GM12878 (cell line): ENCODE data around the gene RRAD. TPM values are rescaled to one million over a fixed set of nuclear protein-coding genes. Genes with fewer than 3 reads are reported as not detected.

Experiments used
- ATF7 ChIP-seq: fragments of 450-650 bp; IDR thresholded peaks from 2 replicates; pipeline ENCODE4 v1.6.1; 2016; ENCODE audit warnings: low read depth, mild to moderate bottlenecking
- BCL3 ChIP-seq: IDR thresholded peaks from 2 replicates; pipeline ENCODE4 v1.6.1; 2011; ENCODE audit warnings: borderline replicate concordance, low read depth, mild to moderate bottlenecking, moderate library complexity, low read length; ENCODE audit not compliant: insufficient read depth, poor library complexity, severe bottlenecking
- EED ChIP-seq: sonication (generic); IDR thresholded peaks from 2 replicates; pipeline ENCODE4 v1.6.1; 2016; ENCODE audit warnings: antibody characterized with exemption, low read depth
- EGR1 ChIP-seq, 2 experiments: IDR thresholded peaks; 1 replicate in 1 of 2; 2 replicates in 1 of 2; pipeline ENCODE4 v1.6.1; 2011 to 2012; ENCODE audit warnings: low read depth in 2 of 2, low read length in 2 of 2, borderline replicate concordance in 1 of 2, mild to moderate bottlenecking in 1 of 2, moderate library complexity in 1 of 2
- LARP7 ChIP-seq: fragments of 450-650 bp; IDR thresholded peaks from 2 replicates; pipeline ENCODE4 v1.6.1; 2017; ENCODE audit warnings: mild to moderate bottlenecking
- MXI1 ChIP-seq: fragments of 150-350 bp; IDR thresholded peaks from 2 replicates; pipeline ENCODE4 v1.6.1; 2011; ENCODE audit warnings: low read depth, mild to moderate bottlenecking, inconsistent platforms, low read length, improper control_type of control experiment
- NR2C2 ChIP-seq: IDR thresholded peaks from 2 replicates; pipeline ENCODE4 v1.6.1; 2011; ENCODE audit warnings: borderline replicate concordance, low read depth; ENCODE audit not compliant: control insufficient read depth, insufficient read length
- RUNX3 ChIP-seq: IDR thresholded peaks from 2 replicates; pipeline ENCODE4 v1.6.1; 2012; ENCODE audit warnings: low read length, inconsistent platforms
- SMARCA5 ChIP-seq: fragments of 450-650 bp; IDR thresholded peaks from 2 replicates; pipeline ENCODE4 v1.6.1; 2017; ENCODE audit warnings: mild to moderate bottlenecking
- YY1 ChIP-seq: IDR thresholded peaks from 2 replicates; pipeline ENCODE4 v1.6.1; 2011; ENCODE audit warnings: low read depth, mild to moderate bottlenecking, low read length
- polyA plus RNA-seq, 11 experiments: library from polyadenylated mRNA; depleted of rRNA in 4 of 11; unstranded in 6 of 11; stranded (reverse) in 5 of 11; fragments of >200 nt; fragmentation: Nextera tagmentation in 4 of 11; fragmentation: Illumina TruSeq in 1 of 11; extraction: Ambion mirVana in 4 of 11; extraction: Trizol in 1 of 11; gene quantifications; 1 replicate in 1 of 11; 2 replicates in 10 of 11; pipeline versions ENCODE4 v1.2.1 to v1.2.3, GENCODE V29; 2011 to 2016; ENCODE audit warnings: inconsistent platforms in 2 of 11, missing spikeins in 2 of 11, low read depth in 1 of 11
- total RNA-seq, 4 experiments: library from RNA; depleted of rRNA in 3 of 4; stranded (reverse); fragments of >200 nt in 3 of 4; fragmentation: Illumina TruSeq in 1 of 4; extraction: Trizol in 1 of 4; gene quantifications; 2 replicates each; pipeline versions ENCODE4 v1.2.1 to v1.2.3, GENCODE V29; 2013 to 2021
- TF ChIP-seq, protein P1 (sequence below), 3 experiments: IDR thresholded peaks in 2 of 3; conservative IDR thresholded peaks in 1 of 3; 2 replicates each; pipeline ENCODE4 v1.5.1; 2011; ENCODE audit warnings: low read depth in 3 of 3, low read length in 3 of 3, mild to moderate bottlenecking in 3 of 3, control low read depth in 2 of 3, moderate library complexity in 2 of 3, inconsistent platforms in 1 of 3, mixed read lengths in 1 of 3; ENCODE audit not compliant: control insufficient read depth in 2 of 3, insufficient read depth in 1 of 3; ENCODE audit errors: extremely low read depth in 1 of 3
- TF ChIP-seq, protein P2 (sequence below): fragments of 450-650 bp; IDR thresholded peaks from 2 replicates; pipeline ENCODE4 v1.6.1; 2017; ENCODE audit warnings: mild to moderate bottlenecking, low read depth, inconsistent platforms; ENCODE audit not compliant: poor library complexity, severe bottlenecking

The RRAD gene
- total and polyA plus RNA-seq, 10 of the 15 experiments (the other 5 are each of a cell fraction or from before 2014, with no cell fraction given), result 0.11 to 8.5 (median 2.8) TPM

GRCh38 chr16:66947302-66948065, 22.1 kb upstream of the RRAD start (continued):
- 0 out of 2 replicates have a peak, but pooled peaks have one; percentile 35 for TF ChIP-seq MXI1
- TF ChIP-seq LARP7, result peak; percentile 37; the same call in 1 of the 2 replicates
- TF ChIP-seq SMARCA5, result peak; percentile 56; the same call in 1 of the 2 replicates
- TF ChIP-seq ATF7, result 0 out of 2 replicates have a peak, but pooled peaks have one; percentile 11
- TF ChIP-seq, protein P1, sequence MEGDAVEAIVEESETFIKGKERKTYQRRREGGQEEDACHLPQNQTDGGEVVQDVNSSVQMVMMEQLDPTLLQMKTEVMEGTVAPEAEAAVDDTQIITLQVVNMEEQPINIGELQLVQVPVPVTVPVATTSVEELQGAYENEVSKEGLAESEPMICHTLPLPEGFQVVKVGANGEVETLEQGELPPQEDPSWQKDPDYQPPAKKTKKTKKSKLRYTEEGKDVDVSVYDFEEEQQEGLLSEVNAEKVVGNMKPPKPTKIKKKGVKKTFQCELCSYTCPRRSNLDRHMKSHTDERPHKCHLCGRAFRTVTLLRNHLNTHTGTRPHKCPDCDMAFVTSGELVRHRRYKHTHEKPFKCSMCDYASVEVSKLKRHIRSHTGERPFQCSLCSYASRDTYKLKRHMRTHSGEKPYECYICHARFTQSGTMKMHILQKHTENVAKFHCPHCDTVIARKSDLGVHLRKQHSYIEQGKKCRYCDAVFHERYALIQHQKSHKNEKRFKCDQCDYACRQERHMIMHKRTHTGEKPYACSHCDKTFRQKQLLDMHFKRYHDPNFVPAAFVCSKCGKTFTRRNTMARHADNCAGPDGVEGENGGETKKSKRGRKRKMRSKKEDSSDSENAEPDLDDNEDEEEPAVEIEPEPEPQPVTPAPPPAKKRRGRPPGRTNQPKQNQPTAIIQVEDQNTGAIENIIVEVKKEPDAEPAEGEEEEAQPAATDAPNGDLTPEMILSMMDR (IDR thresholded peaks at IDR 0.05 in 2 of 3, conservative IDR thresholded peaks at IDR 0.05 in 1 of 3; ENCODE audit: control insufficient read depth in 2 of 3, extremely low read depth in 1 of 3, insufficient read depth in 1 of 3, low read depth in 3 of 3, low read length in 3 of 3), result peak; percentile 74 to 94 (median 88); a peak in 5 of 6 replicates
- TF ChIP-seq YY1, result no peak
- no peak for TF ChIP-seq EGR1 (IDR thresholded peaks at IDR 0.05; ENCODE audit: borderline replicate concordance in 1 of 2, low read depth in 2 of 2, low read length in 2 of 2)
- TF ChIP-seq, protein P2, sequence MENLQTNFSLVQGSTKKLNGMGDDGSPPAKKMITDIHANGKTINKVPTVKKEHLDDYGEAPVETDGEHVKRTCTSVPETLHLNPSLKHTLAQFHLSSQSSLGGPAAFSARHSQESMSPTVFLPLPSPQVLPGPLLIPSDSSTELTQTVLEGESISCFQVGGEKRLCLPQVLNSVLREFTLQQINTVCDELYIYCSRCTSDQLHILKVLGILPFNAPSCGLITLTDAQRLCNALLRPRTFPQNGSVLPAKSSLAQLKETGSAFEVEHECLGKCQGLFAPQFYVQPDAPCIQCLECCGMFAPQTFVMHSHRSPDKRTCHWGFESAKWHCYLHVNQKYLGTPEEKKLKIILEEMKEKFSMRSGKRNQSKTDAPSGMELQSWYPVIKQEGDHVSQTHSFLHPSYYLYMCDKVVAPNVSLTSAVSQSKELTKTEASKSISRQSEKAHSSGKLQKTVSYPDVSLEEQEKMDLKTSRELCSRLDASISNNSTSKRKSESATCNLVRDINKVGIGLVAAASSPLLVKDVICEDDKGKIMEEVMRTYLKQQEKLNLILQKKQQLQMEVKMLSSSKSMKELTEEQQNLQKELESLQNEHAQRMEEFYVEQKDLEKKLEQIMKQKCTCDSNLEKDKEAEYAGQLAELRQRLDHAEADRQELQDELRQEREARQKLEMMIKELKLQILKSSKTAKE, result peak; percentile 44
- TF ChIP-seq EED, result 0 out of 2 replicates have a peak, but pooled peaks have one; percentile 19
- TF ChIP-seq NR2C2, result no peak
- peak; percentile 14; the same call in 1 of the 2 replicates for TF ChIP-seq RUNX3
- no peak for TF ChIP-seq BCL3
